H1 (cell line): ENCODE results near the gene SLC26A9. TPM values are rescaled to one million over a fixed set of nuclear protein-coding genes. Genes with fewer than 3 reads are reported as not detected.

Source experiments
- CTCF ChIA-PET: fragments of 300-600 bp; sonication (Branson Sonifier 250); formaldehyde crosslinking; loops from one replicate; lab custom pipeline; 2021; ENCODE audit not compliant: partially characterized antibody; lab: Charles Lee
- POLR2A ChIA-PET: fragments of 300-600 bp; sonication (Branson Sonifier 250); formaldehyde crosslinking; loops from one replicate; lab custom pipeline; 2021; ENCODE audit warnings: inconsistent platforms; ENCODE audit not compliant: partially characterized antibody; lab: Charles Lee
- DNase-seq, 2 experiments: peaks; one replicate each; pipeline versions ENCODE4 v3.0.0 to v3.0.0-alpha.2; 2010 to 2022; ENCODE audit warnings: low spot score in 2 of 2, low read depth in 1 of 2, mixed read lengths in 1 of 2
- FAIRE-seq: peaks from 2 replicates; lab custom pipeline; 2011; peaks lifted over from hg19 to GRCh38; lab: Jason Lieb, UNC
- H2AFZ ChIP-seq: 2 replicates; pipeline ENCODE4 v1.8.1; 2012; ENCODE audit warnings: low read length, inconsistent platforms
- H2AK5ac ChIP-seq: 2 replicates; pipeline ENCODE4 v1.6.1; 2013; ENCODE audit warnings: low read depth, low read length
- H2BK120ac ChIP-seq: replicated peaks from 2 replicates; pipeline ENCODE3; 2013; ENCODE audit warnings: low read depth, low read length, inconsistent platforms
- H2BK12ac ChIP-seq: 2 replicates; pipeline ENCODE4 v1.6.1; 2013; ENCODE audit warnings: low read depth, low read length
- H2BK15ac ChIP-seq: 2 replicates; pipeline ENCODE4 v1.6.1; 2013; ENCODE audit warnings: low read length
- H2BK20ac ChIP-seq: 2 replicates; pipeline ENCODE4 v1.6.1; 2013; ENCODE audit warnings: low read length
- H2BK5ac ChIP-seq: 2 replicates; pipeline ENCODE4 v1.6.1; 2013; ENCODE audit warnings: low read depth, low read length
- H3K14ac ChIP-seq: 2 replicates; pipeline ENCODE4 v1.6.1; 2013; ENCODE audit warnings: inconsistent platforms; ENCODE audit not compliant: insufficient read length
- H3K18ac ChIP-seq: 2 replicates; pipeline ENCODE4 v1.6.1; 2013; ENCODE audit warnings: low read length; ENCODE audit errors: extremely low read depth
- H3K23ac ChIP-seq: 2 replicates; pipeline ENCODE4 v1.6.1; 2013; ENCODE audit warnings: inconsistent platforms; ENCODE audit not compliant: insufficient read length
- H3K23me2 ChIP-seq: 2 replicates; pipeline ENCODE4 v1.6.1; 2013; ENCODE audit warnings: low read depth, low read length
- H3K27ac ChIP-seq: 2 replicates; pipeline ENCODE4 v1.6.1; 2011; ENCODE audit warnings: low read depth, low read length, inconsistent platforms
- H3K27me3 ChIP-seq, 4 experiments: replicated peaks in 1 of 4; 1 replicate in 1 of 4; 2 replicates in 3 of 4; pipeline versions ENCODE4 v1.6.1 to v1.8.1; 2011 to 2013; ENCODE audit warnings: low read length in 3 of 4, mild to moderate bottlenecking in 3 of 4, inconsistent platforms in 2 of 4, mixed read lengths in 2 of 4, moderate library complexity in 1 of 4; ENCODE audit not compliant: control insufficient read depth in 3 of 4, insufficient read depth in 3 of 4; ENCODE audit errors: extremely low read depth in 1 of 4
- H3K36me3 ChIP-seq, 4 experiments: 2 replicates each; pipeline versions ENCODE4 v1.6.1 to v1.8.1; 2011 to 2013; ENCODE audit warnings: mild to moderate bottlenecking in 4 of 4, low read length in 3 of 4, moderate library complexity in 2 of 4, control low read depth in 1 of 4, inconsistent platforms in 1 of 4; ENCODE audit not compliant: insufficient read depth in 4 of 4, control insufficient read depth in 2 of 4
- H3K4ac ChIP-seq: replicated peaks from 2 replicates; pipeline ENCODE3; 2013; ENCODE audit warnings: low read length, low read depth, mixed read lengths, inconsistent platforms; ENCODE audit not compliant: insufficient read length
- H3K4me1 ChIP-seq, 4 experiments: replicated peaks in 1 of 4; 1 replicate in 1 of 4; 2 replicates in 3 of 4; pipeline versions ENCODE4 v1.6.1 to v1.8.1; 2011 to 2013; ENCODE audit warnings: low read length in 3 of 4, inconsistent platforms in 2 of 4, mixed read lengths in 1 of 4; ENCODE audit not compliant: insufficient read depth in 4 of 4, control insufficient read depth in 3 of 4
- H3K4me2 ChIP-seq, 2 experiments: 2 replicates each; pipeline versions ENCODE4 v1.6.1 to v1.8.1; 2011 to 2013; ENCODE audit warnings: low read depth in 2 of 2, low read length in 2 of 2, control low read depth in 1 of 2, inconsistent platforms in 1 of 2, mild to moderate bottlenecking in 1 of 2; ENCODE audit not compliant: insufficient read depth in 1 of 2
- H3K4me3 ChIP-seq, 4 experiments: fragments of 200-600, 300-600 bp in 1 of 4; sonication (generic), shearing (Covaris generic), sonication (Bioruptor Twin) in 1 of 4; 2 replicates each; pipeline versions ENCODE4 v1.5.1 to v1.8.1; 2011 to 2016; ENCODE audit warnings: low read length in 4 of 4, low read depth in 3 of 4, control low read depth in 2 of 4, inconsistent platforms in 2 of 4, mild to moderate bottlenecking in 2 of 4, mixed read lengths in 1 of 4, moderate library complexity in 1 of 4; ENCODE audit not compliant: insufficient read depth in 2 of 4; ENCODE audit errors: extremely low read depth in 1 of 4
- H3K56ac ChIP-seq: replicated peaks from 2 replicates; pipeline ENCODE3; 2013; ENCODE audit warnings: low read depth, mild to moderate bottlenecking, mixed read lengths, low read length, inconsistent platforms; ENCODE audit not compliant: insufficient read length
- H3K79me1 ChIP-seq: 2 replicates; pipeline ENCODE4 v1.6.1; 2013; ENCODE audit warnings: low read depth, low read length, control low read depth
- H3K79me2 ChIP-seq, 2 experiments: 2 replicates each; pipeline versions ENCODE4 v1.6.1 to v1.8.1; 2012 to 2013; ENCODE audit warnings: low read length in 2 of 2, mild to moderate bottlenecking in 2 of 2, inconsistent platforms in 1 of 2; ENCODE audit not compliant: insufficient read depth in 2 of 2, control insufficient read depth in 1 of 2
- H3K9ac ChIP-seq, 4 experiments: replicated peaks in 1 of 4; 1 replicate in 1 of 4; 2 replicates in 3 of 4; pipeline versions ENCODE4 v1.6.1 to v1.8.1; 2011 to 2013; ENCODE audit warnings: low read depth in 3 of 4, low read length in 3 of 4, control low read depth in 2 of 4, mild to moderate bottlenecking in 2 of 4, moderate library complexity in 2 of 4, inconsistent platforms in 1 of 4; ENCODE audit errors: extremely low read depth in 1 of 4
- H3K9me3 ChIP-seq, 2 experiments: 2 replicates each; pipeline versions ENCODE4 v1.6.1 to v1.8.1; 2012 to 2013; ENCODE audit warnings: mild to moderate bottlenecking in 2 of 2, moderate library complexity in 2 of 2, control low read depth in 1 of 2, inconsistent platforms in 1 of 2, low read depth in 1 of 2, low read length in 1 of 2, mixed read lengths in 1 of 2; ENCODE audit not compliant: insufficient read depth in 2 of 2
- H4K20me1 ChIP-seq, 2 experiments: replicated peaks in 1 of 2; 2 replicates each; pipeline versions ENCODE3 to v1.8.1; 2011 to 2013; ENCODE audit warnings: inconsistent platforms in 2 of 2, low read length in 2 of 2, mild to moderate bottlenecking in 1 of 2; ENCODE audit not compliant: insufficient read depth in 2 of 2, control insufficient read depth in 1 of 2
- H4K5ac ChIP-seq: 2 replicates; pipeline ENCODE4 v1.6.1; 2013; ENCODE audit warnings: low read length, low read depth, mixed read lengths, inconsistent platforms; ENCODE audit not compliant: insufficient read length
- H4K8ac ChIP-seq: 2 replicates; pipeline ENCODE4 v1.8.0; 2013; ENCODE audit warnings: mild to moderate bottlenecking, moderate library complexity, low read length, inconsistent platforms; ENCODE audit not compliant: insufficient read depth; ENCODE audit errors: extremely low read depth
- H4K91ac ChIP-seq: replicated peaks from 2 replicates; pipeline ENCODE3; 2013; ENCODE audit warnings: low read length, mixed read lengths, inconsistent platforms; ENCODE audit not compliant: insufficient read length
- BACH1 ChIP-seq: IDR thresholded peaks from 2 replicates; pipeline ENCODE4 v1.6.1; 2012; ENCODE audit warnings: low read length, improper control_type of control experiment
- CEBPB ChIP-seq: IDR thresholded peaks from 2 replicates; pipeline ENCODE4 v1.6.1; 2012; ENCODE audit warnings: low read depth, low read length
- JUN ChIP-seq: IDR thresholded peaks from 2 replicates; pipeline ENCODE4 v1.6.1; 2011; ENCODE audit warnings: low read depth, mild to moderate bottlenecking, improper control_type of control experiment, low read length
- JUND ChIP-seq: IDR thresholded peaks from 2 replicates; pipeline ENCODE4 v1.6.1; 2011; ENCODE audit warnings: mild to moderate bottlenecking, improper control_type of control experiment, low read length
- SP2 ChIP-seq: IDR thresholded peaks from 2 replicates; pipeline ENCODE4 v1.6.1; 2012; ENCODE audit warnings: mild to moderate bottlenecking, low read length, inconsistent platforms
- TCF12 ChIP-seq: IDR thresholded peaks from 2 replicates; pipeline ENCODE4 v1.6.1; 2011; ENCODE audit warnings: low read depth, mild to moderate bottlenecking, low read length
- TEAD4 ChIP-seq: IDR thresholded peaks from 2 replicates; pipeline ENCODE4 v1.6.1; 2012; ENCODE audit warnings: low read depth, low read length, inconsistent platforms, mixed read lengths
- WGBS, 2 experiments: shearing (Covaris generic) in 1 of 2; methylation state at CpG; one replicate each; pipeline versions ENCODE4 v1.1.6 to v1.1.7; 2013 to 2015; ENCODE audit warnings: low lambda C conversion rate in 2 of 2, mixed read lengths in 2 of 2, inconsistent platforms in 1 of 2, low coverage in 1 of 2, missing lambda C conversion rate in 1 of 2; ENCODE audit not compliant: insufficient replicate concordance in 2 of 2, insufficient coverage in 1 of 2, insufficient read length in 1 of 2; ENCODE audit errors: extremely low coverage in 1 of 2, missing lambda C conversion rate in 1 of 2; 5-methylcytosine and 5-hydroxymethylcytosine counted together
- polyA plus RNA-seq, 7 experiments: library from polyadenylated mRNA; depleted of rRNA in 3 of 7; stranded (reverse) in 5 of 7; unstranded in 2 of 7; fragments of >200 nt in 5 of 7; fragments of 200-250 nt in 2 of 7; gene quantifications; 1 replicate in 5 of 7; 2 replicates in 1 of 7; 4 replicates in 1 of 7; pipeline versions ENCODE4 v1.2.1 to v1.2.3, GENCODE V29; 2011 to 2013; ENCODE audit warnings: missing spikeins in 2 of 7, mixed read lengths in 2 of 7
- total RNA-seq: library from RNA; stranded (reverse); fragmentation: NEBNext Ultra II Directional; extraction: Animal tissue kit (Norgen Biotek cat#: 25700); gene quantifications from 2 replicates; pipeline ENCODE4 v1.2.1, GENCODE V29; 2021
- TF ChIP-seq, protein P1 (sequence below): IDR thresholded peaks from 2 replicates; pipeline ENCODE4 v1.6.1; 2012; ENCODE audit warnings: low read length, inconsistent platforms

The SLC26A9 gene
- total and polyA plus RNA-seq, 2 of the 8 experiments (the other 6 are each of a cell fraction or from before 2014, with no cell fraction given), result not detected

- H2BK12ac ChIP-seq, result 0 out of 2 replicates have a peak overlapping the region, but pooled peaks have one; percentile 7
- TF ChIP-seq SP2 (no peak), JUND (no peak), BACH1 (no peak), CEBPB (no peak), JUN (no peak), TCF12 (no peak), TEAD4 (no peak)
- TF ChIP-seq, protein P1, sequence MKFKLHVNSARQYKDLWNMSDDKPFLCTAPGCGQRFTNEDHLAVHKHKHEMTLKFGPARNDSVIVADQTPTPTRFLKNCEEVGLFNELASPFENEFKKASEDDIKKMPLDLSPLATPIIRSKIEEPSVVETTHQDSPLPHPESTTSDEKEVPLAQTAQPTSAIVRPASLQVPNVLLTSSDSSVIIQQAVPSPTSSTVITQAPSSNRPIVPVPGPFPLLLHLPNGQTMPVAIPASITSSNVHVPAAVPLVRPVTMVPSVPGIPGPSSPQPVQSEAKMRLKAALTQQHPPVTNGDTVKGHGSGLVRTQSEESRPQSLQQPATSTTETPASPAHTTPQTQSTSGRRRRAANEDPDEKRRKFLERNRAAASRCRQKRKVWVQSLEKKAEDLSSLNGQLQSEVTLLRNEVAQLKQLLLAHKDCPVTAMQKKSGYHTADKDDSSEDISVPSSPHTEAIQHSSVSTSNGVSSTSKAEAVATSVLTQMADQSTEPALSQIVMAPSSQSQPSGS, result no peak
Measured at GRCh38 chr1:205926636-205927035, 16.6 kb downstream of the SLC26A9 start.

More at GRCh38 chr1:205926636-205927035, 16.6 kb downstream of the SLC26A9 start:
- Histone ChIP-seq H4K20me1 (no peaks in the 10 kb centered on the region), H3K18ac (no peak overlapping the region), H3K23ac (no peak overlapping the region), H2BK20ac (no peak overlapping the region), H3K9me3 (no peaks in the 10 kb centered on the region), H3K56ac (no peak overlapping the region), H3K36me3 (no peaks in the 10 kb centered on the region), H3K9ac (no peak overlapping the region; a peak in 1 of 7 replicates), H3K4me2 (no peak overlapping the region), H3K27ac (no peak overlapping the region), H2BK120ac (no peak overlapping the region), H3K4me1 (no peaks in the 10 kb centered on the region), H3K14ac (no peak overlapping the region), H2AFZ (no peak overlapping the region), H4K8ac (no peak overlapping the region), H4K5ac (no peak overlapping the region), H3K4ac (no peak overlapping the region), H2AK5ac (no peak overlapping the region), H2BK15ac (no peak overlapping the region), H4K91ac (no peak overlapping the region), H3K23me2 (no peaks in the 10 kb centered on the region), H3K79me1 (no peaks in the 10 kb centered on the region), H3K27me3 (no peaks in the 10 kb centered on the region), H3K79me2 (no peaks in the 10 kb centered on the region), H2BK5ac (no peak overlapping the region), H3K4me3 (no peak overlapping the region)
- FAIRE-seq (no peak), DNase-seq (no peak)
- WGBS, 2 experiments, result 86% methylated on average over 8 of the region's 8 CpGs; no CpG with 5 or more reads in 1 of the 2 experiments
- ChIA-PET CTCF (interaction anchor here (1.0 to 14.5 kb wide), 5 partner anchors 8 to 114 kb away, joined by 3 to 394 read pairs (median 7); no protein-coding TSS in a partner anchor), POLR2A (no interaction called here)
